Mesodermal cell (in vitro differentiated cells): Measurements from ENCODE around the gene SAMD4A.
"Not testable (repeated sequence)": the region's sequence is repeated elsewhere in the genome, so short reads cannot be mapped to it uniquely, and the experiment has no call there.

Source experiments
- H3K27ac ChIP-seq: 2 replicates; pipeline ENCODE4 v1.7.0; 2013; ENCODE audit warnings: mild to moderate bottlenecking, low read depth, low read length, moderate library complexity; ENCODE audit not compliant: severe bottlenecking
- H3K36me3 ChIP-seq: 2 replicates; pipeline ENCODE4 v1.7.1; 2013; ENCODE audit warnings: mild to moderate bottlenecking, low read length, moderate library complexity; ENCODE audit not compliant: control insufficient read depth, insufficient read depth
- H3K4me1 ChIP-seq: one replicate; pipeline ENCODE4 v1.7.1; 2013; ENCODE audit warnings: mild to moderate bottlenecking, low read length; ENCODE audit not compliant: insufficient read depth, control insufficient read depth, poor library complexity, severe bottlenecking
- H3K4me3 ChIP-seq: 2 replicates; pipeline ENCODE4 v1.7.0; 2013; ENCODE audit warnings: low read length, control low read depth, mild to moderate bottlenecking; ENCODE audit not compliant: insufficient read depth, poor library complexity, severe bottlenecking; ENCODE audit errors: extremely low read depth
- H3K9me3 ChIP-seq: 2 replicates; pipeline ENCODE4 v1.7.1; 2013; ENCODE audit warnings: mild to moderate bottlenecking, low read length, moderate library complexity; ENCODE audit not compliant: control insufficient read depth
- WGBS, 2 experiments: methylation state at CpG; one replicate each; pipeline ENCODE4 v1.1.5; 2013; ENCODE audit warnings: missing lambda C conversion rate in 2 of 2; ENCODE audit not compliant: insufficient coverage in 2 of 2; 5-methylcytosine and 5-hydroxymethylcytosine counted together

The SAMD4A gene

GRCh38 chr14:54617467-54617866 is 50.5 kb downstream of the SAMD4A start:
- Histone ChIP-seq H3K4me1 (no peaks in the 10 kb centered on the region), H3K27ac (no peak overlapping the region), H3K9me3 (no peaks in the 10 kb centered on the region), H3K4me3 (no peak overlapping the region), H3K36me3 (peaks cover 35% of the 10 kb centered on the region)
- WGBS, 2 experiments, result 100% methylated on average over 1 to 3 of the region's 3 CpGs

GRCh38 chr14:54621686-54622085 is 54.8 kb downstream of the SAMD4A start:
- H3K4me3 ChIP-seq, result no peak overlapping the region
- peaks cover 35% of the 10 kb centered on the region for H3K4me1 ChIP-seq
- no peaks in the 10 kb centered on the region for H3K9me3 ChIP-seq
- H3K36me3 ChIP-seq, result peaks cover 21% of the 10 kb centered on the region
- no peak overlapping the region for H3K27ac ChIP-seq

DNA sequence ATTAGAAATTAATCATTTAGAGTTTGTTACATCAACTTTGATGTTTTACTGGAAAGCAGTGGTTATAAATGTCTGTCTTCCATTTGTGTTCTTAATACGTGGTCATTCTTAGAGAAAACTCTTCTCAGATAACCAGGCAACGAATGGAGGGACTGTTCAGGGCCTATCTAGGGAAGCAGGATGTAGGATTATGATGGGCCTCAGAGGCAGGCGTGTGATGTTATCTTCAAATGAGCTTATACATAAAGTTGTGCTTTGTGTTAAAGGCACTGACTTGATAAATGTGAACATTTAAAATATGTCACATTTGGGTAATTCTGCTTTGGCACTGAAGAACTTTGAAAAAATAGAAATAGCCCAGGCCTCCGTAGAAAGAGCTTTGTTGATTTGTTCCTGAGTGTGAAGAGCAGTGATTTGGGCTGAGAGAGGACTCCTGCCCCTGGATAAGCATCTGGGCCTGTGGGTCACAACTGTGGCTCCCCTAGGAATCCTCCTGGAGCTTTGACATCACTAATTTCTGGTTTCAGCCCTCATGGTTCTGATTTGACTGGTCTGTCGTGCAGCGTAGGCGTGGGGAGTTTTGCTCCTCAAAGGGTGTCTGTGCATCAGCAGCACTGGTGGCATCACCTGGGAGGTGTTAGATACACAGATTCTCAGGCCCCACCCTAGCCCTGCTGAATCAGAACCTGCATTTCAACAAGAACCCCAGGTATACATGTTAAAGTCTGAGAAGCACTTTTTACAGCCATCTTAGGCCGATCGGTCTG is 55.4 kb downstream of the SAMD4A start:
- Histone ChIP-seq H3K4me3 (no peak overlapping the region), H3K36me3 (peaks cover 21% of the 10 kb centered on the region), H3K27ac (peak overlapping the region; percentile 37), H3K4me1 (peaks cover 40% of the 10 kb centered on the region), H3K9me3 (no peaks in the 10 kb centered on the region)
- WGBS, 2 experiments, result 93 to 95% methylated on average over 6 of the region's 9 CpGs

GRCh38 chr14:54623279-54624004 is 56.5 kb downstream of the SAMD4A start:
- Histone ChIP-seq H3K27ac (no peak overlapping the region), H3K9me3 (no peaks in the 10 kb centered on the region), H3K36me3 (peaks cover 19% of the 10 kb centered on the region), H3K4me1 (peaks cover 51% of the 10 kb centered on the region), H3K4me3 (no peak overlapping the region)
- 100% methylated on average over 1 of the region's 1 CpG; no CpG with 5 or more reads in 1 of the 2 experiments for WGBS, 2 experiments

- Histone ChIP-seq H3K4me1 (peaks cover 53% of the 10 kb centered on the region), H3K36me3 (peaks cover 25% of the 10 kb centered on the region)
- not testable (repeated sequence) for H3K4me3 ChIP-seq, H3K9me3 ChIP-seq, H3K27ac ChIP-seq
- WGBS, 2 experiments, result 87 to 94% methylated on average over 10 to 12 of the region's 19 CpGs
Observed at GRCh38 chr14:54624005-54624358, 57.1 kb downstream of the SAMD4A start.

DNA sequence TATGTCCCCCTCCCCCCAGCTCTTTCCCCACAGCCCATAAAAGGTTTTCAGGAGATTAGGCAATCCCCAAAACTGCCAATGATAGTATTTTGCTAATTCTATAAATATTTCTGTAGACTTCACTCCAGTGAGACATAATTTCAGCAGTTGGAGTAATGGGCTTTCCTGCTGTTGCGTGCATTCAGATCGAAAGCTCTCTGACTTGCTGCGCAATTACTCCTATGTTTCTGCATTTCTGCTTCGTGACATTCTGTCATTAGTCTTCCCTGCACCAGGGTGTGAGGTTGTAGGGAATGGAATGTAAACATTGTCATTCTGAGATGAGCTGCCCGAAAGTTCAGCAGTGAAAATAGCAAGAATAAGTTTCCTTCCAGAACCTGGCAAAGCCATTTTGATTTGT is 58.2 kb downstream of the SAMD4A start:
- peak overlapping the region; percentile 52 for H3K27ac ChIP-seq
- peaks cover 53% of the 10 kb centered on the region for H3K4me1 ChIP-seq
- 59 to 71% methylated on average over 4 to 5 of the region's 5 CpGs for WGBS, 2 experiments
- peaks cover 17% of the 10 kb centered on the region for H3K36me3 ChIP-seq
- H3K4me3 ChIP-seq, result no peak overlapping the region
- H3K9me3 ChIP-seq, result no peaks in the 10 kb centered on the region

DNA sequence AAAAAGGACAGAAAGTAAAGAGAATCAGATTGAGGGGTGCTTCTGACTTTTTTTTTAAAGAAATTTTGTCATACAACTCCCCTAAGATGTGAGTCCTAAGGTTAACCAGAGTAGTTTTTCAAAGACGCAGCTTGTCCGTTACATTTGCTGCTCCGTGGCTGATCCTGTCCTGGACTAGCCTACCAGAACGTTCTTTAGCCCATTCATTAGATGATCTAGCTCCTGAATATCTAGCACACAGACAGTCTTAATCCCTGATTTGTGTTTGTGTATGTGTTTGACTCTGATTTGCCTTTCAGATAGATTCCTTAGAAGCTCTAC is 60.3 kb downstream of the SAMD4A start:
- 74% methylated on average over 4 of the region's 4 CpGs; no CpG with 5 or more reads in 1 of the 2 experiments for WGBS, 2 experiments
- no peak overlapping the region for H3K4me3 ChIP-seq
- peaks cover 20% of the 10 kb centered on the region for H3K36me3 ChIP-seq
- H3K27ac ChIP-seq, result peak overlapping the region; percentile 96
- no peaks in the 10 kb centered on the region for H3K9me3 ChIP-seq
- peaks cover 53% of the 10 kb centered on the region for H3K4me1 ChIP-seq

DNA sequence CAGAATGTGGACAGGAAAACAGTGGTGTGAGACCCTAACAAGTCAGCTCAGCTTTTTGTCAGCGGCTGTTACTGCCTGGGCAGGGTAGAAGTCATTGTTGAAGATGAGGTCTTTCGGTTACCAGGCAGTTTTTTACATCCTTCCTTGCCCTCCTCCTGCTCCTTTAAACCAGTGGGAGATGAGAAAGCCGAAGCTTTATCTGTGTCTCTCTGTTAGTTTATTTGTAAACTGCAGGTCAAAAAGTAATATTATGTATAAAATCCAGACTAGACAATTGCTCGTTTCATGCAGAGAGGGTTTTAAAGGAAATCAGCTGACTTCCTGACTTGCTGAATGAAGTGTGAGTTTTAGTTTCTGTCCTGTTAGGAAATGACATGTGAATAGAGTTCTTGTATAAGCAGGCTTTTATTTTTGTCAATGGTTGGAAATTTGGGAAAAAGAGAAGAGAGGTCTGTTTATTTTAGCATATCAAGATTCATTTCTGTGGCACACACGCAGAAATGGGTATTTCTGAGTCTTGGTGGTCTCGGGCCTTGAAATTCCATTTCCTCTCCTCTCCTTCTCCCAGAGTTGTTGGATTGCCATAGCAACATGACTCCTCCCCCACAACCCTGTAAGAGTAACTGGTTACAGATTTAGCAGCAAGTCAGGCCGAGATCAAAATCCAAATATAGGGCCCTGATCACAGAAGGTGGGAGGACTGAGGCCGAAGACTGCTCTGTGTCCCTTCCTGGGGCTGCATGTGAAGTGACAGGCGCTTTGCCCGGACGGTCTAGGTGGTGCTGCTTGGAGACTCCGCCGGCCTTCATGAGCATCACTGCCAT is 60.8 kb downstream of the SAMD4A start:
- Histone ChIP-seq H3K4me1 (peaks cover 53% of the 10 kb centered on the region), H3K27ac (peak overlapping the region; percentile 96), H3K4me3 (no peak overlapping the region), H3K36me3 (peaks cover 24% of the 10 kb centered on the region), H3K9me3 (peaks cover 3% of the 10 kb centered on the region)
- 68 to 82% methylated on average over 9 to 10 of the region's 13 CpGs for WGBS, 2 experiments

- Histone ChIP-seq H3K27ac (no peak overlapping the region), H3K36me3 (peaks cover 24% of the 10 kb centered on the region), H3K9me3 (peaks cover 3% of the 10 kb centered on the region), H3K4me1 (peaks cover 44% of the 10 kb centered on the region), H3K4me3 (no peak overlapping the region)
- WGBS, 2 experiments, result 93 to 100% methylated on average over 2 of the region's 3 CpGs
Observed at GRCh38 chr14:54629183-54629582, 62.3 kb downstream of the SAMD4A start.

- peaks cover 3% of the 10 kb centered on the region for H3K9me3 ChIP-seq
- no CpG with 5 or more reads among the region's 3 CpGs for WGBS, 2 experiments
- H3K4me3 ChIP-seq, result no peak overlapping the region
- H3K36me3 ChIP-seq, result peaks cover 24% of the 10 kb centered on the region
- no peak overlapping the region for H3K27ac ChIP-seq
- peaks cover 38% of the 10 kb centered on the region for H3K4me1 ChIP-seq
Observed at GRCh38 chr14:54629635-54630360, 62.9 kb downstream of the SAMD4A start.
